ENCODE results near the gene KAT6B.
"Not testable (repeated sequence)": the region's sequence is repeated elsewhere in the genome, so short reads cannot be mapped to it uniquely, and the experiment has no call there.

The KAT6B gene

GRCh38 chr10:75037171-75038153, 211.1 kb downstream of the KAT6B start:
- no peak for DNase-seq (ENCODE audit: low spot score)

GRCh38 chr10:75038335-75038734, 211.9 kb downstream of the KAT6B start:
- DNase-seq (ENCODE audit: low spot score) = no peak

GRCh38 chr10:75040576-75040975, 214.2 kb downstream of the KAT6B start:
- no peak for DNase-seq (ENCODE audit: low spot score)

GRCh38 chr10:75042292-75042974, 216.0 kb downstream of the KAT6B start:
- DNase-seq (ENCODE audit: low spot score) = peak; percentile 29

- DNase-seq (ENCODE audit: low spot score) = no peak
Measured at GRCh38 chr10:75043256-75044131, 217.1 kb downstream of the KAT6B start.

- DNase-seq (ENCODE audit: low spot score) = no peak
Measured at GRCh38 chr10:75048669-75049098, 222.3 kb downstream of the KAT6B start.

GRCh38 chr10:75049316-75050148, 223.1 kb downstream of the KAT6B start:
- no peak for DNase-seq (ENCODE audit: low spot score)

- DNase-seq (ENCODE audit: low spot score) = no peak
Measured at GRCh38 chr10:75050149-75050919, 223.9 kb downstream of the KAT6B start.

- DNase-seq (ENCODE audit: low spot score) = no peak
Measured at GRCh38 chr10:75051308-75051707, 224.9 kb downstream of the KAT6B start.

- not testable (repeated sequence) for DNase-seq (ENCODE audit: low spot score)
Measured at GRCh38 chr10:75055896-75056406, 229.6 kb downstream of the KAT6B start.

- DNase-seq (ENCODE audit: low spot score) = no peak
Measured at GRCh38 chr10:75057680-75058079, 231.3 kb downstream of the KAT6B start.

GRCh38 chr10:75058161-75058560, 231.8 kb downstream of the KAT6B start:
- no peak for DNase-seq (ENCODE audit: low spot score)

GRCh38 chr10:75061709-75062505, 235.5 kb downstream of the KAT6B start:
- DNase-seq (ENCODE audit: low spot score) = no peak

- DNase-seq (ENCODE audit: low spot score) = no peak
Measured at GRCh38 chr10:75062506-75063299, 236.3 kb downstream of the KAT6B start.

GRCh38 chr10:75063461-75064230, 237.2 kb downstream of the KAT6B start:
- DNase-seq (ENCODE audit: low spot score) = no peak

GRCh38 chr10:75065076-75065475, 238.7 kb downstream of the KAT6B start:
- DNase-seq (ENCODE audit: low spot score) = no peak

GRCh38 chr10:75066271-75066670, 239.9 kb downstream of the KAT6B start:
- no peak for DNase-seq (ENCODE audit: low spot score)

- no peak for DNase-seq (ENCODE audit: low spot score)
Measured at GRCh38 chr10:75067272-75067671, 240.9 kb downstream of the KAT6B start.

All from kidney tubule cell (primary cell).